Endometrium (tissue), 2 donors: ENCODE data around the gene KCNH2.

Experiments
- FAIRE-seq: peaks from 2 replicates; lab custom pipeline; 2012; peaks lifted over from hg19 to GRCh38; lab: Jason Lieb, UNC
- donor health status: control.
- donor health status: control.

KCNH2 gene

GRCh38 chr7:150904011-150904909 is 73.9 kb downstream of the KCNH2 start:
- FAIRE-seq = no peak

DNA sequence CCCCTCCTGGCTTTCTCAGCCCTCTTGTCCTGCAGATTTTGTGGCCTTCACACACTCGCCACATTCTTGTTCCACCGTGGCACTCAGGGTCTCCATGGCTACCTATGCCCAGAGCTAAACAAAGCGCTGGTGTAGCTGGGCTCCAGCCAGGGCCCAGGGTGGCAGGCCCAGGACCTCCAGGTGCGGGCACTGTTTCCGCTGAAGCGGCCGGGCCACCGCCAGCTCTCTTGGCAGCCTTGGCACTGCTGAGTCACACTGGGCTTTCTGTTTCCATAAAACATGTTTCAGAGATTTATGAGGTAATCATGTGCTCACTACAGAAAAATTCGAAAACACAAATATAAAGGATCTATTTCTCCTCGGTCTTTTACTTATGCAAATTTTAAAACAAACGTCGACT is 74.5 kb downstream of the KCNH2 start:
- no peak for FAIRE-seq

GRCh38 chr7:150902078-150903033 is 75.8 kb downstream of the KCNH2 start:
- FAIRE-seq = no peak

GRCh38 chr7:150901160-150902035 is 76.7 kb downstream of the KCNH2 start:
- no peak for FAIRE-seq

GRCh38 chr7:150900675-150901074 is 77.4 kb downstream of the KCNH2 start:
- no peak for FAIRE-seq

GRCh38 chr7:150898475-150899011 is 79.6 kb downstream of the KCNH2 start:
- FAIRE-seq = no peak

- FAIRE-seq = no peak
Measured at GRCh38 chr7:150897502-150898474, 80.3 kb downstream of the KCNH2 start.

DNA sequence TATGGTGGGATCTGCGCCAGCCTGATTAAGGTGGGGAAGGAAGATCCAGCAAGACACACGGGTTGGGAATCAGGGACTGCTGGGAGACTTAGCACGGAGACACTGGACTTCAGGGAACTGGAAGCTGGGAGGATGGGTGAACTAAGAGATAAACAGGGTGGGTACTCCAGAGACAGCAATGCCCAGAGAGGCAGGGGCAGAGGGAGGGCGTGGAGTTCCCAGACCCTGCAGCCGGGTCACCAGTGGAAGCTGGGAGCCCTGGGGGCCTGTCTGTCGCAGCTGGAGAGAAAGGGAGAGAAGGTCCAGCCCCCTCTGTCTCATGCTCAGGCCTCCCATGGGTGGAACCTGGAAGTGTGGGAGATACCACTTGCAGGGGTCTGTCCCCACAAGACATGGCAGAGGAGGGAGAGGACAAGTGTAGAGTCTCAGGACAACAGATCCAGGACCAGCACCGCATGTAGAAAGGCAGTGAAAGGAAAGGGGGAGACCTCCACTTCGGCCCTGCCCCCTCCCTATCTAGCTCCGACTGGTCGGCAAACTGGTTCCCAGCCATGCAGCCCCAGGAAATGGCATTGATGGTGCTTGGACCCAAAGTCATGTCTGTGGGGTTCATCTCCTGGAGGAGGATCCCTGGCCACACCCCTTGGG is 81.4 kb downstream of the KCNH2 start:
- FAIRE-seq = no peak

- no peak for FAIRE-seq
Measured at GRCh38 chr7:150895809-150896208, 82.3 kb downstream of the KCNH2 start.
